AG20443 (cell line): Measurements from ENCODE around the gene TMEM222.
A peak's percentile ranks its signal among the peaks of the same experiment; 100 is the strongest.

Experiments used
- DNase-seq: peaks from one replicate; pipeline ENCODE4 v3.0.0; 2012; ENCODE audit warnings: low spot score, mixed read lengths

TMEM222 gene

DNA sequence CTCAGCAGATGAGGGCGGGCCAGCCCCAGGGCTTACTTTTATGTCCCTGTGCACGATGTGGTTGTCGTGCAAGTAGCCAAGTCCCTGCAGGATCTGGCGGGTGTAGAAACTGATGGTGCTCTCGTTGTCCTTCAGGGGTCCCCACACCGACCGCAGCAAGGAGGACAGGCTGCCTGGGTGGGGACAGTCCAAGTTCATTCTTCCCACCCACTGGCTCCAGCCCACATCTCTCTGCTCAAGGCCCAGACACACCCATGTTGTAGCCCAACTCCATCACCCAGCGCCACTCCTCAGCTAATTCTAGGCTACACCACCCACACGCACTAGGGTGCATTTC is 37.8 kb downstream of the TMEM222 start:
- no peak for DNase-seq

DNA sequence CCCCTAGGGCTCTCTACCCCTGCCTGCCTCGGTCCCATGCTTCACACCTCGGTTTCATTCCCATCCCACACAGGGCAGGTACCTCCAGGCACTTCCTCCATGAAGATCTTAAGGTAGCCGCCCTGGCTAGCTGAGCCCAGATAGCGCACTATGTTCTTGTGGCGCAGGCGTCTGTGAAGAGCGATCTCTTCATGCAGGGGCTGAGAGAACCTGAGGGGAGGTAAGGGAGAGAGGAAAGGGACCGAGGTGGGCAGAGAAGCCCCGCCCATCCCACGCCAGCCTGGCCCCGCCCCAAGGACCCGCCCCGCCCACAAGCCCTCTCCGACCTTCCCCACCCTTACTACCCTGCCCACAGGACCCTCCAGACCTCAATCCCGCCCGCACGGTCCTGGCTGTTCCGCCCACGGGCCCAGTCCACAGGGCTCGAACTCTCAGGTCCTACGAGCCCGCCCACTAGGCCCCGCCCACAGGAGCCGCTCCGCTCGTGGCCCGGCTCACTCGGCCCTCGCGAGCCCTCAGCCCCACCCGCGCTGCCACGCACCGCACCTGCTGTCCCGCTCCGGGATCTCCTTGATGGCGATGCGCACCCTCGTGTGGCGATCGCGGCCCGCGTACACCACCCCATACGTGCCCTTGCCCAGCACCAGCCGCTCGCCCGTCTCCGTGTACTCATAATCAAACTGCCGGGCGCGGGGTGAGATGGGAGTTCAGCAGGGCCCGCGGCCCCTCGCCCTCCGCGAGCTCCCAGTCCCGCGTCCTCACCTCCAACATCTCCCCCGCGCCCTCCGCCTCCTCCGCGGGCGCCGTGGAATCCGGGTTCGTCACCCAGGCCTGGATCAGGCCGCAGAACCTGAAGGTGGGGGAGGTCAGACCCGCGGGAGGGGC is 38.4 kb downstream of the TMEM222 start:
- no peak for DNase-seq

DNA sequence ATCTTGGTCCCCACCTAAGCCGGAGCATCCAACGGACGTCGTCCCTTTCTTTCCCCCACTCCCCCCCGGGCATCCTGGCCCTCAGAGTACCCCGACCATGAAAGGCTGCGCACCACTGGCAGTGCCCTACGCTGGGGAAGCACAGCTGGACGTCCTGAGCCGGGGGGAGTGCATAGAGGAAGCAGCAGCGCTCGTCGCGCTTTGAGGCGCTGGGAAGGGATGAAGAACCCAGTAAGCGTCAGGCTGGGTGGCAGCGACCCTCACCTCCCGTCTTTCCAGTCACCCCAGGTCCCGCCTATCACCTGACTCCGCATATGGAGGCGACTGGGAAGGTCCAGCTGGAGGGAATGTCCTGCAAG is 39.1 kb downstream of the TMEM222 start:
- no peak for DNase-seq

DNA sequence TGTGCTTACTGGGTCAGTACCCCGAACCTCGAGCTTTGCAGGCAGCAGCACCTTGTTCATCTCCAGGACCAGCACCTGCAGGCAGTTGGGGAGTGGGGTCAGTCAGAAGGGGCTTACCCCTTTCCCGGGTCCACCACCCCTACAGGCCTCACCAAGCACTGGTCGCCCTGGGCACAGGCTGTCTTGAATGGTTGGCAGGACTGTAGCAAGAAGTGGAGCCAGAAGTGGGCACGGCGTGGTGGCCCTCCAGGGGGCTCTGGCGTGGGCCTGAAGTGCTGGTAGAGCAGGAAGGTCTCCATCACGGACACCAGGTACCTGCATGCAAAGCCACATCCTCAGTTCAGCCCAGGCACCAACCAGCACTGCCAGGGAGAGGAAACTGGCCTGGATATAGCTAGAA is 39.6 kb downstream of the TMEM222 start:
- DNase-seq = no peak

DNA sequence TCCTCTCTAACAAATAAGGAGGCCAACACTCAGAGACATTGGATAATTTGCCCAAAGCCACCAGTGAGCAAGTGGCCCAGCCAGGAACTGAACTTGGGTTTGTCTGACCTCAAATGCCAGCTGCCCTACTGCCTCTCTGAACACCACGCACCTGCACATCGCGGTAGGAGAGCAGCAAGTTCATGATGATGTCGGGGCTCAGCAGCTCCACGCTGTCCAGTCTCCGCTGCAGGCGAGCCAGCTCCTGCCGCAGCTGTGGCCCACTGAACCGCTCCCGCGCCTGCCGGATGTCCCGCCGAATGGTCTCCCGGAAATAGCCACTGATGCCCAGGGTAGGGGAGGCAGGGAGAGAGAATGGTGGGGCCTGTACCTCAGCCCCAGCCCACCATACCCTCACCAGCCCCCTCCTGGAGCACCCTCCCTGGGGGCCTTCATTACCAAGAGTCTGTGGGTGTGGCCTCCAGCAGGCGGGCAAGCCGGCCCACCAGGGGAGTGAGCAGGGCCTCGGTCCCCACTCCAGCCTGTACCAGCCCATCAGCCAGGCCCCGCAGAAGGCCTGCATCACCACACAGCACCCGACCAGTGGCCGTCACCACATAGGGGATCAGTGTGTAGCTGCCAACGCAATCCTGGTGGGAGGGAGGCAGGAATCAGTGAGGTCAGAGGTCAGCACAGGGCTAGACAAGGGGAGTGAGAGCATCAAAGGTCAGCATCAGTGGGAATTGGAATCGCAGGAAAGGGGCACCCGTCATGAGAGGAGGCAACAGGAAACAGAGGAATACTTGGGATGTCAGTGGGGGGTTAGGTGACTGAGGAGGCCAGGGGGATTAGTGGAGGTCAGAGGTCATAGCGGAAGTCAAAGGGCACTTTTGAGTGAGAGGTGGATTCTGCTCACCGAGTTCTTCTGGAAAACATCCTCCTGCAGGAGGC is 42.1 kb downstream of the TMEM222 start:
- no peak for DNase-seq

DNA sequence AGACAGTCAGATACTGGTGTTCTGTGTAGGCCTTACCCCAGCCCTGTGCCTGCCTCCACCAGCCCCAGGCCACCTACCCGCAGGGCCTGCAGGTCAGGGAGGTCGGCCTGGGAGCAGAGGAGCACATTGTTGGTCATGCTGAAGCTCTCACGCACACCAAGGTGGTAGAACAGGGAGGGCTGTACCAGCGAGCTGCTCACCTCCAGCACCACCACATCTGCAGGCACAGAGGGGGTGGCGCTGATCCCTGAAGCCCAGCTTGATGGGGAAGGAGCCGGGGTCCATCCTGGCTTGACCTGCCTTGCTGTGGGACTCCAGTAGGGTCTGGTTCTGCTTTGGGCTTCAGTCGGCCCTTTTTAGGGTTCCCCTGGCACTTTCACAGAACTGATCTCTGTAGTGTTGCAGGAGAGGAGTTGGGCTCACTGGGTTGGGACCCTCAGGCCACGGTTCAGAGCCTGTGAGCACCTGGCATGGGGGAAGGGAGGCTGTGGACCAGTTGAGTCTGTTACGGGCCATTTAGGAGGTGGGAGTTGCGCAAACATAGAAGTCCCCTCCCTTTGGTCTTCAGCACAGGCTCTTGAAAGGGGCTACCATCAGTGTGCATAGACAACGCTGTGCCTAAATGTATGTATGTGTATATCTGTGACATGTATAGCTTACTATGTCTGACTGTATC is 42.9 kb downstream of the TMEM222 start:
- DNase-seq = no peak

DNA sequence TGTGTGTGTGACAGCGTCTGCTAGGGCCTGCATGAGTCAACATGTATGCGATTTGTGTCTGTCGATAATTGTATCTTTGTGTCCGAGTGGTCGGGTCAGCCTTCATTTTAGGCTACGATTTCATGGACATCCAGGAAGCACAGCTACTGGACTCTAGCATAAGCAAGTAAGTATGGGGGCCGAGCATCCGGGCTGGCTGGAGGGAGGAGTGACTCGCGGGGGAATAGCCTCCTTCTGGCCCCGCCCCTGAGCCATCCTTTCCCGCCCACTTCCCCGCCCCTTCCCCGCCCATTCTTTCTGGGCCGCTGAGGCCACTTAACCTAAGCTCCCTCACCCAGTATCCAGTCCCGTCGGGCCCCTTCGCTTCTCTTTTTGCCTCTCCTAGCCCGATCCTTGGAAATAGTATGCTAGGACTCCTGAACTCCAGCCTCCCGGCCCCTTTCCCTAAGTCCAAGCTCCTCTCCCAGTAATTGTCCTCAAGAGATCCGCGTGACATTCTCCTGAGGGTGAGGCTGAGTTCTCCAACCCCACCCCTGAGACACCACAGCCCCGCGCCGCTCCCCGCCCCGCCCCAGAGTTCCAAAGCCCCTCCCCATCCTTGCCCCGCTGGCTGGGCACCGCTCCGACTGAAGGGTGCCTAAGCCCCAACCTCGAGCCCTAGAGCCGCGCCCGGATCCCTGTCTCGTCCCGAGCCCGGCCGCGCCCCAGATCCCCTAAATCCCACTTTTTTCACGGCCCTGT is 43.6 kb downstream of the TMEM222 start:
- peak; percentile 97 for DNase-seq

DNA sequence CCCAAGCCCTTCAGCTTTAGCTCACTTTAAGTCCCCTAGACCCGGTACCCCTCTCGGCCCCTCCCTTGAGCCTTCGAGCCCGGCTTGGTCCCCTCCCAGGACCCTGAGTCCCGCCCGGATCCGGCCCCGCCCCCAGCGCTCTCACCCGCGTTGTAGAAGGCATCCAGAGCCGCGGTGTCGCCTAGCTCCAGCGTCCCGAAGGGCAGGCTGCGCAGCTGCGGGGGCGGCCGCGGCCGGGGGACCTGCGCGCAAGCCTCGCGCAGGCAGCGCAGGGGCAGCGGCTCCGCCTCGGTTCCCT is 44.1 kb downstream of the TMEM222 start:
- DNase-seq = peak; percentile 82

DNA sequence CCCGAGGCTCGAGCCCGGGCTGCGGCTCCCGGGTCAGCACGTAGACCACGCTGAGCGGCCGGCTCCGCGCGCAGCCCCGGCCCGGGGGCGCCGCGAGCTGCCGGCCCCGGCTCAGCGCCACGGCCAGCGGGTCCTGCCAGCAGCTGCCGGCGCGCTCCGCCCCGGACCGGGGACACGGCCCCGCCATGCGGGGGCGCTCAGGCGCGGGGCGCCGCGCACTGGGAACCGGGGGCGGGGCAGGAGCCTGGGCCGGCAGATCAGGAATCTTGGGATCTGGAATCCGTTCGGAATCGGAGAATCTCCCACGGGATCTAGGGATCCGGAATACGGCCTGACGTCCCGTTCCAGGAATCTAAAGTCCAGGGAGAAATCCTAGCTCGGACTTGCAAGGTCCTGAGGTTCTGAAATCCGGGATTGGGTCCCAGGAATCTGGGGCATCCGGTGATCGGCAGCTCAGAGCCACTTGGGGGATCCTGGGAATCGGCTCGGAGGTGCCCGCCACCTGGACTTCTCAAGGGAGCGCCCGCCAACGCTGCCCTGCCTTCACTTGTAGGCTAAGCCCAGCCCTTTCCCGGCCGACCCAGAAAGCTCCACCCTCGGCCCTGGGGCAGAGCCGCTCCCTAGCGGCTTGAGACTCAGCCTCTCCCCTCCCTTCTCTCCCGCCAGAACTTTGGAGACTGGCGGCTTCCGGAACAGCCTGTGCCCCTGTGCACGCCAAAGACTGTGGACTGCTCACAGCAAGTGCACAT is 44.6 kb downstream of the TMEM222 start, which contains the start of gene MAP3K6:
Gene MAP3K6, minus strand, starts transcription at position 551 of the 749 bp plus-strand sequence. Its CDS starts 364 bp downstream, at position 187.
- DNase-seq = peak; percentile 92

DNA sequence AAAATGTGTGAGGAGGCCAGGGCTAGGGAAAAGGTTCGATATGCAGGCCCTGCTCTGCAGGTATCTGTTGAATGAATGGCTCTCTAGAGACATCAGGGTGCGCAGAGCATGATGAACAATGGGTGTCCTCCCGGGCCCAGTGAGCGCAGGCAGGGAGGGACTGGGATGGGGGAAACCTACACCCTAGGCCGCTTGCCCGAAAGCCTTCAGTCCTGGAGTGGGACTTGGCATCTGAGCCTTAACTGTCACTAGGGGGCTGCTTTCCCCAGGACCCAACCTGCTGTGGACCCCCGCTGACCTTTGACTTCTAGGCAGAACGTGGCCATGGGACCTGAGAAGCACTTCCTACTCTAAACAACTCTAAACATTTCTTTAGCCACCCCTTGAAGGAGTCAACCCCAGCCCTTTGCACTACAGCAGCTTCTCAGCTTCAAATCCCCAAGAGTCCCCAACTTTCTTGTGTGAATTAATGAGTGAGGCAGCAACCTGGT is 45.2 kb downstream of the TMEM222 start:
- no peak for DNase-seq

DNA sequence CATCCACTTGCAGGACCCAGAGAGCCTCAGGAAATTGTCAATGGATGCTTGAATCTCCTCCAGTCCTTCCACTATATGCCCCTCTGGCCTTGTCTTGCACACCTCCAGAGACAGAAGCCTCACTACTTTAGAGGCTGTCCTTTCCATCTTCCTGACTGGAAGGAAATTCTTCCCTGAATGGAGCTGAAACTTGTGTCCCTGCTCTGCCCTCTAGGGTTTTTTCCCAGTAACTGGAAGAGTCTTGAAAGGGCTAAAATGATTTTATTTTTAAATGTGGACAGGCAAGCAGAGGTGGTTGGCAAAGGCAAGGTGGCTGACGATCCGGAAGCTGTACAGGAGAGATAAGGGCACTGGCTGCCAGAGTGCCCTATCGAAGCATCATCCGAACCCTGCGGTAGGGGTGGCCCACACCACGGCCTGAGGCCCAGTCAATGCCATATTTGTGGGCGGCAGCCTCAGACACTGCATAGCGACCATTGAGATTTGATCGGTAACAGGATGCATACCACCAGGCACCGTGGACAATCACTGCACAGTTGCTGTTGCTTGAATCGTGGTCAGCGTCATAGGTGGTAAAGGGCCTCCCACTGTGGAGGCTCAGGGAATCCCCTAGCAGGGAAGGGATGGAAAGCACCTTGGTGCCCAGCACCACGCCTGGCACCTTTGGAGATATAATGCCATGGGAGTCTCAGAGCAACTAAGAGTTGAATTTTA is 47.1 kb downstream of the TMEM222 start:
- peak; percentile 22 for DNase-seq

DNA sequence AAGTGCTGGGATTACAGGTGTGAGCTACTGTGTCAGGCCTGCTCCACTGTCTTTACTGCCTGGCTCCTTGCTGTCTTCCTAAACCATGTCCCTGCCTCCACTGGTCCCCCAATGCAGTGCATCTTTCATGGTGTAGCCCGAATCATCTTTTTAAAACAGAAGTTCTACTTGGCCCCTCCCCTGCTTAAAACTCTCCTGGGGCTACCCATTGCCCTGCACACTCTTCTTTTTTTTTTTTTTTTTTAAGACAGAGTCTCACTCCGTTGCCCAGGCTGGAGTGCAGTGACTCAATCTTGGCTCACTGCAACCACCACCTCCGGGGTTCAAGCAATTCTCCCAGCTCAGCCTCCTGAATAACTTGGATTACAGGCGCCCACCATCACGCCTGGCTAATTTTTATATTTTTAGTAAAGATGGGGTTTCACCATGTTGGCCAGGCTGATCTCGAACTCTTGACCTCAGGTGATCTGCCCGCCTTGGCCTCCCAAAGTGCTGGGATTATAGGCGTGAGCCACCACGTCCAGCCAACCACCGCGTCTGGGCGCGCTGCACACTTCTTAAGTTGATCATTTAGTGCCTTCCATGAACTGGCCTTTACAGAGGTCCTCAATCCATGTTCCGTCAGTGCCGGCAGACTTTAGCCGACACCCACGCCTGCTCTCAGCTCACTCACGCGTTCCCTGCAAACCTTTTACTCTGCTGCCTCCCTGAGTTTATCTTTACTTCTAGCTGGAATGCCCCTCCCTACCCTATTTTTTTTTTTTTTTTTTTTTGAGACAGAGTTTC is 50.3 kb downstream of the TMEM222 start:
- DNase-seq = no peak

DNA sequence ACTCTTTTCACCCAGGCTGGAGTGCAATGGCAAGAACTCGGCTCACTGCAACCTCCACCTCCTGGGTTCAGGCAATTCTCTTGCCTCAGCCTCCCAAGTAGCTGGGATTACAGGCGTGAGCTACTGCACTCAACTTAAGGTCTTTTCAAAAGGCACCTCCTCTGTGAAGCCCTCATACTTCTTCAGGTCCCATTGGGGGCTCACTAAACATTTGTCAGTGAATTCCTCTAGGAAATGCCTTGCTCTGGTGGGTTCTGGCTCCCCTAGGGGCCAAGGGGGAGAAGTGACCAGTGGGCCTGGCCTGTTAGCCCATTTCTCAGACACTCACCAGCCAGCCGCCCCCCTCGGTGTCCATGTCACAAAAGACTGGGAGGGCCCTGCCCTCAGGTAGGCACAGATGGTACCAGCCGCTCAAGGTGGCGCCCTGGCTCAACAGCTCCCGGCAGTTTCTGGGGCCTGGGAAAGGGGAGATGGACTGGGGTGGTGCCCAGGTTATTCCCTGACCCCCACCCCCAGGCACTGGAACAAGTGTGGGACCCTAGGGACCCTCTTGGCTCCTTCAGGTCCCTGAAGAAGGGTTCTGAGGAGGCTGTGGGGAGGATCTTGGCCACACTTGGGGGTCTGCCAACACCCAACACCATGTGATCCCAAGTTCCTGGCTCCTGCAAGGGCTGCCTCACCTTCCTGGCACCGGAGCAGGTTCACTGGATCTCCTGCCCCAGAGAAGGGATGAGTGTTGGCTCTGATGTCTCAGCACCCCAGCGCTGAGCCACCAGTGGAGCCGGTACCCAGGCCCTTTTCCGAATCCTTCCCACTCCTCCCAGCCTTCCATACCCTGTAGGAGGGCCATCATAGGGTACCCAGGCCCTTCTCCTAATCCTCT is 51.1 kb downstream of the TMEM222 start:
- DNase-seq = peak; percentile 27

DNA sequence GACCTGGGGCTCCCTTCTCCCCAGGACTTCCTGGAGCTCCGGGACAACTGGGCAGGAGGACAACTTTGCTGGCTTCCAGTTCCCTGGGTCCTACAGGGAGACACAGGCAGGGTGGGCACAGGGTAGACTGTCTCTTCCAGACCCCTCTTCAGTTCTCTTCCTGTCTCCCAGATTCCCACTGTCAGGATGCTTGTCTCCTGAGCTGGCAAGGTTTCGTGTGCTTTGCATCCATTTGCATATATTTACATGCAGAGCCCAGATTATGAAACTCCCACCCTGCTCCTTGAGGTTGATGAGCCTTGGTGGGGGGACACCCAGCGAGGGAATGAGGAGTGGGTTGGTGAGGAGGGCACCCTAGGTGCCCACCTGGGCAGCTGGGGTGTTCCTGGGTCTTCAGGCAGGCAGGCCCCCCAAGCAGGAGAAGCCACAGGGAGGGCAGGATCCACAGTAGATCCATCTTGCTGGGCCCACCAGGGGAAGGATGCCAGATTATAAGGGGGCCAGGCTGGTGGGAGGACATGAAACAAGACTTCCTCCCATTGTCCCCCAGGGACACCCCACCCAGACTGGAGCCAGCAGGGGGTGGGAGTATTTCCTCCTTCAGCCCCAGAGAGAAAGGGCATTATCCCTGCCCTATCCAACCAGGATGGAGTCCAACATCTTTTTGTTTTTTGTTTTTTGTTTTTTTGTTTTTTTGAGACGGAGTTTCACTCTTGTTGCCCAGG is 52.6 kb downstream of the TMEM222 start, which contains the start of gene FCN3:
Gene FCN3, minus strand, starts transcription at position 463 of the 725 bp plus-strand sequence. Its CDS starts 6 bp downstream, at position 457.
- no peak for DNase-seq

DNA sequence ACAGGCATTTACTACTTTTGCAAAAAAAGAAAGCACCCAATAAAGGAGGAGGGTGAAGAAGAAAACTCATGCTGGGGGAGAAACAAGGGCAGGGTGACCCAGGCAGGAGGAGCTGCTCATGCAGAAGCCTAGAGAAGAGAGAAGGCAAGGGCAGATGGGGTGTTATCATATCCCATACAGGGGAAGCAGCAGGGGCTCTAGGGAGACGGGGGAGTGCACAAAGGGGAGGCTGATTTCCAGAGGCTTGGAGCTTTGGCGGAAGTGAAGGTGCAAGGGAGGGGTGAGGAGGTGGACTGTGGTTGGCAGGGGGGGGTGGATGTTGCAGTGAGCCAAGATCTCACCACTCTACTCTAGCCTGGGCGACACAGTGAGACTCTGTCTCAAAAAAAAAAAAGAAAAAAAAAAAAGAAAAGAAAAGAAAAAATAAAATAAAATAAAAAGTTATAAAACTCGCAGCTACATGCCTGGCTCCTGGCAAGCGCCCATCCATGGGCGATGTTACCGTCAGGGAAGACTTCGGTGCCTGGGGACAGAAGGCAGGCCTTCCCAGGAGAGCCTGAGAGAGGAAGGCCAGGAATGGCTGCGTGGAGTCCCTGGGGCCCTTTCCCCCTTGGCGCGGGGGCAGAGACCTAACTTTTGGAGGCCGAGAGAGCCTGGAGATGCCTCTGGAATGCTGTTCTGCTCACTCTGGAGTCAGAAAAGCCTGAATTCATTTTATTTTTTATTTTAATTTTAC is 56.0 kb downstream of the TMEM222 start:
- DNase-seq = no peak

DNA sequence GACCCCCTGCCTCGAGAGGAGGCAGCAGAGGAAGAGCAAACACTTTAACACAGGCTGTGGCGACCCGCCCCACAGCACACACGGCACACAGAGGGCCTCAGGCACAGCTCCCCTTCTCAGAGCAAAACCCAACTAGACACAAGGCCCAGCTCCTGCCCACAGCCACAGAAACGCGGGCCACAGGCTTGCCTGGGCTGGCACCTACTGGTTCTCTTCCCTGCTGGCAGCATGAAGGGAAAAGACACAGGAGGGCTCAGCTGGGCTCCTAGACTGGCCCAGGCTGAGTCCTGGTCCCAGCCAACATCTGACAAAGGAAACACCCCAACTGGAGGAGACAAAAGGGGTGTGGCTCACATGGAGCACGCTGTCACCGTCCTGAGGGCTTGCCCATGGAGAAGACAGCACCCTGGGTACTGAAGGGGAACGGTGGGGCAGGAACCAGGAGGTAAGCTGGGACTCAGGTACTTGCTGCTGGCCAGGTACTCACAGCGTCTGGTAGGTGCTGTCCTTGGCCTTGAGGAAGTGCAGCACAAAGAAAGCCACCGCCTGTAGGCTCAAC is 57.7 kb downstream of the TMEM222 start:
- no peak for DNase-seq

DNA sequence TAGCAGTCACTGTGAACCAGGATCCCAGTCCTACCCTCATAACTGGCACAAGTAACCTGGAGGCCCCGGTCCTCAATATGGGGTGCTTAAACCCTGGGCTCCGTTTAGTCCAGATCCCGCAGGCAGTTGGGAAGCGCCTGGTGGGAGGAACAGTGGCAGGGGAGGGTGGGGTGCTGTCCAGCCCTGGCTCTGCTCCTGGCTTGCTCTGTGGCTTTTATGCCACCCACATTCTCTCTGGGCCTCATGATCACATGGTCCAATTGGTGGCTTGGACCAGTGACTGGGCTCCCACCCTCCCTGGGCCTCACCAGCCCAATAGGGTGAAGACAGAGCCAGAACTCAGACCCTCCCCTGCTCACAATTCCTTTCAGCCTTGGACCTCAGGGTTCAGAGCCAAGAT is 58.3 kb downstream of the TMEM222 start:
- DNase-seq = peak; percentile 57
